ENCODE data around the gene WDR4. TPM values are rescaled to one million over a fixed set of nuclear protein-coding genes. Genes with fewer than 3 reads are reported as not detected.
"Not testable (repeated sequence)": the region's sequence is repeated elsewhere in the genome, so short reads cannot be mapped to it uniquely, and the experiment has no call there.

WDR4 gene
- total RNA-seq, 1 experiment from 2014 or later, result 42.6 TPM

GRCh38 chr21:42913476-42913875 is 34.1 kb upstream of the WDR4 start (continued):
- TF ChIP-seq ZNF138 (CRISPR knock-in tag; conservative IDR thresholded peaks at IDR 0.05) (no peak), ZNF425 (CRISPR knock-in tag; conservative IDR thresholded peaks at IDR 0.05) (no peak), PRDM15 (CRISPR knock-in tag; IDR thresholded peaks at IDR 0.05) (no peak), KAT7 (CRISPR knock-in tag; IDR thresholded peaks at IDR 0.05; ENCODE audit: borderline replicate concordance) (no peak)

- ATAC-seq, result not testable (repeated sequence)
- peak overlapping the region; percentile 57; the same call in 1 of the 2 replicates for H3K27ac Mint-ChIP-seq
These were observed 32.6 kb upstream of the WDR4 start for GRCh38 chr21:42911920-42912319.

GRCh38 chr21:42908484-42908883 is 29.1 kb upstream of the WDR4 start:
- peak overlapping the region; percentile 60; the same call in 1 of the 2 replicates for H3K27ac Mint-ChIP-seq

More at GRCh38 chr21:42911920-42912319, 32.6 kb upstream of the WDR4 start:
- H3K4me1 Mint-ChIP-seq; H3K27me3 Mint-ChIP-seq (ENCODE audit: low read depth); DNase-seq (ENCODE audit: low spot score); CTCF ChIA-PET; H3K4me3 Mint-ChIP-seq; H3K9me3 Mint-ChIP-seq: not testable (repeated sequence)
- peaks cover 39% of the 10 kb centered on the region for H3K36me3 Mint-ChIP-seq
- POLR2A ChIA-PET, result interaction anchor here (0.6 kb wide), 2 partner anchors 37 to 81 kb away, joined by 3 to 4 read pairs; no protein-coding TSS in a partner anchor

GRCh38 chr21:42906233-42906632 is 26.9 kb upstream of the WDR4 start:
- CTCF ChIA-PET, result no interaction called here
- no peaks in the 10 kb centered on the region for H3K4me1 Mint-ChIP-seq
- H3K27ac Mint-ChIP-seq, result no peak overlapping the region
- no peak overlapping the region for H3K4me3 Mint-ChIP-seq
- no peaks in the 10 kb centered on the region for H3K27me3 Mint-ChIP-seq (ENCODE audit: low read depth)
- TF ChIP-seq ATF1 (CRISPR knock-in tag; IDR thresholded peaks at IDR 0.05) (no peak), ZNF512 (CRISPR knock-in tag; IDR thresholded peaks at IDR 0.05; ENCODE audit: borderline replicate concordance) (no peak), HMGXB4 (CRISPR knock-in tag; IDR thresholded peaks at IDR 0.05) (no peak)
- ATAC-seq (no peak), DNase-seq (ENCODE audit: low spot score) (no peak)
- peaks cover 71% of the 10 kb centered on the region for H3K36me3 Mint-ChIP-seq
- H3K9me3 Mint-ChIP-seq, result peaks cover 18% of the 10 kb centered on the region
- POLR2A ChIA-PET, result no interaction called here

More at GRCh38 chr21:42908484-42908883, 29.1 kb upstream of the WDR4 start:
- DNase-seq (ENCODE audit: low spot score); H3K4me1 Mint-ChIP-seq; CTCF ChIA-PET; H3K27me3 Mint-ChIP-seq (ENCODE audit: low read depth); POLR2A ChIA-PET; H3K4me3 Mint-ChIP-seq; ATAC-seq: not testable (repeated sequence)
- Mint-ChIP-seq H3K36me3 (peaks cover 67% of the 10 kb centered on the region), H3K9me3 (peaks cover 18% of the 10 kb centered on the region)
